ENCODE results near the gene MORN1.

MORN1 gene

GRCh38 chr1:2284932-2285331 is 106.4 kb downstream of the MORN1 start:
- FAIRE-seq (no peak), DNase-seq (ENCODE audit: extremely low spot score, insufficient read length, low read depth) (no peak)

DNA sequence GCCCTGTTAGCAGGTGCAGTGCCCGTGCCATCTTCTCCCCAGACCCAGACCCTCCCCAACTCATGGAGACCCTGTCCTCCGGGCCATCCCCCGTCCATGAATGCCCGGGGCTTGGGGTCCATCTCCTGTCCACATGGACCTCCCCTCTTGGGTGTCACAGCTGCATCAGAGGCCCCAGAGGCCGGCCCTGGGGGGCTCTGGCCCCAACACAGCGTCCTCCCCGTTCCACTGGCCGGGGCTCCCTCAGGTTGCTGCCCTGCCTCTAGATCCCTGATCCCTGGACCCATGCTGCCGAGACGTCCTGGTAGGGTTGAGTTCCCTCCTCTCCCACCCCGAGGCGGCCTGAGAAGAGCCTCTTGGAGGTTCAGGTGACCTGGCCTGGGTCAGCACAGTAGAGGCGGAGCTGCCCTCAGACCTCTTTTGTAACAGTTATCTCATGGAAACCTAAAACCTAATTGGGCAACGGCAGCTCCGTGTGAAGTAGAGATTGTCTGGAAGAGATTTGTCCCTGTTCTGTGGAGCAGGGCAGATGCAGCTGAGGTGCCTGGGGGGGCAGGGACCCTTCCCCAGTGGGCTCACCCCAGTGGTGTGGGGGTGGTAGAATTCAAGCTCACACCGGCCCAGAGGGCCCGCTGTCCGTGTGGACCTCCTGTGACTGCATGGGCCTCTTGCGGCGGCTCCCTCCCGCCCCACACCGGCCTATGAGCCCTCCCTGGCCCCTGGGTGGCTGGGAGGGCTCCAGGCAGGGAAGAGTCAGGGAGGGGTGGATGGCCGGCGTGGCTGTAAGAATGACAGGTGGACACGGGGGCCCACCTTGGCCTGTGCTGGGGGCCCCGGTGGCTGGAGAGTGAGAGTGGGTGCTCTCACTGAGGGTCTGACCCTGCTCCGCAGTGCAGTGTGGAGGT is 107.1 kb downstream of the MORN1 start:
- no peak for FAIRE-seq

DNA sequence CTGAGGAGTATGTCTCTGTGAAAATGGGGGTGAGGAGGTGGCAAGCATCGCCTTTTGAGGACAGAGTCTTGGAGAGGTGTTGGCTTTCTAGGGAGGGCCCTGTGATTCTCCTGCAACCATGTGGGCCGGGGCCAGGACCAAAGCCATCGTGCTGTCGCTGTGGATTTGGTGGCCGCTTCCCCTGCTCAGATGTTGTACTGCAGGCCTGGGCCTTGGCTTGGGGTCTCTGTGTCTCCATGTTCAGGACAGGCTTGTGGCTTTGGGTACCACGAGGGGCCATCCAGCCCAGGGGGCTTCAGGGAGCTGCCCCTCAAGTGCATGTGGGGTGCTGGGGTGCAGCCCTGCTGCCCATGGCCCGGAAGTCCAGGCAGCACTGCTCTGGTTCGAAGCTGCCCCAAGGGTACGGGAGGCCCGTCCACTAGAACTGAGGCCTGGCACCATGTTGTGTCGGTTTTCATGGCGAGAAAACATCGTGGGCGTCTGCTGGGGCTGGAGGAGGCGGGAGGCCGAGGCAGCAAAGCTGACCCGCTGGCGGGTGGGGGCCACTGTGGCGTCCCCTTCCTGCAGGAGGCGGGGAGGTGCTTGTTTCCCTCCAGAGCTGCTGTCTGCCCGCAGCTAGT is 107.9 kb downstream of the MORN1 start:
- FAIRE-seq: no peak
- no peak for DNase-seq (ENCODE audit: extremely low spot score, insufficient read length, low read depth)

More for the DNA sequence above, 107.1 kb downstream of the MORN1 start:
- no peak for DNase-seq (ENCODE audit: extremely low spot score, insufficient read length, low read depth)

DNA sequence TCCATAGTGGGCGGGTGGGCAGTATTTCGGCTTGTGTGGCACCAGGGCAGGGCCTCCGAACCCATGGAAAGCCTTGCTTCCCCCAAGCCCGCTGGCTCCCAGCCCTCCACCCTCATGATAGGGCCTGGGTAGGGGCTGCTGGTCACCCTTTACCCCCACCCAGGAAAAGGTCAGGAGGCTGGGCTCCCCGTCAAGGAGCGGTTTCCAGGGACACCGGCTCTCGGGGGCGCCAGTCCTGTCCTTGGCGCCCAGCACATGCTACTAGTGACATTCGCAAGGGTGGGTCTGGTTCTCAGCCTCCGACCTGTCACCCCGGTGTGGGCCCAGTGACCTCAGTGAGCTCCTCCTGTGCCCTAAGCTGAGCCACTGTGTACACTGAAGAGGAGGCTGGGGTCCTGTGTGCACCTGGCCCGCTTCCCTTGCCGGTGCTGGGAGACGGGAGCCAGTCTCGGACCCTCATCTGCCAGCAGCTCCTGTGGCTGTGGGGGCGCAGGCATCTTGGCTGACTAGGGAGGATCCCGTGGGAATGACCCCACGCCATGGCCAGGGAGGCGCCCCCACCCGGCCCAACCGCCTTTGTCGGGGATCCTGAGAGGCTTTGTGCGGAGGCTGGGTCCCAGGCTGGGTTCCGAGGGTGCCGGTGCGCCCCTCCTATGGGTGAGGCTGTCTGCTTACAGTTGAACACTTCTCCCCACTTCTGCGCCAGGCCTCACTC is 108.6 kb downstream of the MORN1 start:
- no peak for DNase-seq (ENCODE audit: extremely low spot score, insufficient read length, low read depth)
- no peak for FAIRE-seq

- DNase-seq (ENCODE audit: extremely low spot score, insufficient read length, low read depth) (no peak), FAIRE-seq (no peak)
Measured at GRCh38 chr1:2279817-2280216, 111.5 kb downstream of the MORN1 start.

GRCh38 chr1:2279210-2279639 is 112.1 kb downstream of the MORN1 start:
- FAIRE-seq: no peak
- DNase-seq (ENCODE audit: extremely low spot score, insufficient read length, low read depth): no peak

DNA sequence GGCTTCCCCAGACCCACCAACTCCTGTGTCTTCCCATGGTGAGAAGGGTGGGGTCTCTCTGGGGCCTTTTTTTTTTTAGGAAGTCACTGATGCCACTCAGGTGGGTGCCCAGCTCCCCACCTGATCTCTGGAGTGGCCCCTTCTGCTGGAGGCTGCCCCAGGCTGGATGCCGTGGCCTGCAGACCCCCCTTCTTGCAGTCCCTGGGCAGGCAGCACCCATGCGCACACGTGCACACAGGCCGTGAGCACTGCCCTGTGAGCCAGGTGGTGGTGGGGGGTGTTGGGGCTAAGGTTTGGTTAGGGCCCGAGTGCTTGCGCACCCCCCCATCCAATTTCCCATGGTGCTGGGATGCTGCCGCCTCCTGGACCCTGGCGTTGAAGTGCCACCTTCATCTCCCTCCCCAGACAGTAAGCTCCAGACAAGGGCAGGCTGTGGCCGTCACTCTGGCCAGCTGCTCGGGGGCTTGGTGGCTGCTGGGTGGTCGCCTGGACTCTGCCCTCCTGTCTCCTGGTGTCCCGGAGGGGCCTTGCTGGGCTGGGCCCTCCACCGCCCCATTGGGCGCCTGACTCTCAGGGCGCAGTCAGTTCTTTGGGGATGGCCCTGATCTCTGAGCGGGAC is 112.7 kb downstream of the MORN1 start:
- DNase-seq (ENCODE audit: extremely low spot score, insufficient read length, low read depth) (no peak), FAIRE-seq (no peak)

- FAIRE-seq (no peak), DNase-seq (ENCODE audit: extremely low spot score, insufficient read length, low read depth) (no peak)
Measured at GRCh38 chr1:2277741-2278488, 113.4 kb downstream of the MORN1 start.

GRCh38 chr1:2276803-2277580 is 114.4 kb downstream of the MORN1 start:
- FAIRE-seq (no peak), DNase-seq (ENCODE audit: extremely low spot score, insufficient read length, low read depth) (no peak)

DNA sequence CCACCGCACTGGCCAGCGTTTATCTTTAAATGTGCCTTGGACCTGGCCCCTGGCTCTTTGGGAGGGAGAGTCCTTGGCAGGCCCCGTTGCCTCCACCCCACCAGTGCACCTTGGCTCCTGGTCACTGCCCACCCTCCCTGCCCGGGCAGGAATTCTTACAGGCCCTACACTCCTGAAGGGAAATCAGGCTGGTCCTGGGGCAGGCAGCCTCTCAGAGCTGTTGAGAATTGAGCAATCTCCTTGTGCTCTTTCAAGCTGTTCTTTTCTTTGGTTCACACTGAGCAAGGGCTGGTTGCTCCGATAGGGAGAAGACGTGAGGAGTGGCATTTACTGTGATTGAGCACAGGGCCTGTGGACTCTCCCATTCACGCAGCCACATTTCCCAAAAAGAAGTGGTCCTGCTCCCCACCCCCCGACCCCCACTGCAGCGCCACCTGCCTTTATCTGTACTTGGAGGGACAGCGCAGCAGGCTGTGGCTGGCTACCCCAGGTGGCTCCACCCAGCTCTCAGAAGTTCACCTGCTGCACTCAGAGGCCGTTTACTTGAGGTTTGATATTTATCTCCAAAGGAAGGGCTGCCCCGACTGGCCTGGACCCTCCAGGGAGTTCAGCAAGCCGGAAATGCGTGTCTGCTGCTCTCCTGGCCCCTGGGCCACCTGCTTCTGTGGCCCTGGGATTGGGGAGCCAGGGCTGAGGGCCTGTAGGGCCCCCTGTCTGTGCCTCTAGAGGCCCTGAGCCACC is 115.4 kb downstream of the MORN1 start:
- no peak for FAIRE-seq
- DNase-seq (ENCODE audit: extremely low spot score, insufficient read length, low read depth): no peak

DNA sequence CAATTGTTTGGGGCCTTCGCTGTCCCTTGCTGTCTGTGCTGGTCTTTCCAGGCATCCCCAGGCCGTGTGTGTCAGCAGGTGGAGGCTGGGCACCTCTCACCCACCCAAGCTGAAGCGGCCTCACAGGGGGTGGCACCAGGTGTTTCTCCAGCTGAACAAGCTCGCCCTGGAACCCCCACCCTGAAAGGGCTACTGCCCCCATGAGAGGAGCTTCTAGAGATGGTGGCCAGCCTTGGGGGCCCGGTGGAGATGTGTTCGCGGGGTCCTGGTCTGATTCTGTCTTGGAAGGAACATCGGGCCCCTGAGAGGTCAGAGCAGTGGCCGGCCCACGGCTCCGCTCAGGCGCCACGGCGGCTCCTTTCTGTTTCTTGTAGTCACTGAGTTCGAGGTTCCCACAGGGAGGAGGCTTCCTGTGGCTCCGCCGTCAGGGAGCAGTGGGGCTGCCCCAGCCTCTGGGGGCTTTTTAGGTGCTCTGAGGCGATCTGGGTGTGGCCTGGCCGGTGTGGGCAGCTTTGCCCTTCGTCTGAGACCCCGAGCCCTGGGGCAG is 116.4 kb downstream of the MORN1 start:
- no peak for DNase-seq (ENCODE audit: extremely low spot score, insufficient read length, low read depth)

DNA sequence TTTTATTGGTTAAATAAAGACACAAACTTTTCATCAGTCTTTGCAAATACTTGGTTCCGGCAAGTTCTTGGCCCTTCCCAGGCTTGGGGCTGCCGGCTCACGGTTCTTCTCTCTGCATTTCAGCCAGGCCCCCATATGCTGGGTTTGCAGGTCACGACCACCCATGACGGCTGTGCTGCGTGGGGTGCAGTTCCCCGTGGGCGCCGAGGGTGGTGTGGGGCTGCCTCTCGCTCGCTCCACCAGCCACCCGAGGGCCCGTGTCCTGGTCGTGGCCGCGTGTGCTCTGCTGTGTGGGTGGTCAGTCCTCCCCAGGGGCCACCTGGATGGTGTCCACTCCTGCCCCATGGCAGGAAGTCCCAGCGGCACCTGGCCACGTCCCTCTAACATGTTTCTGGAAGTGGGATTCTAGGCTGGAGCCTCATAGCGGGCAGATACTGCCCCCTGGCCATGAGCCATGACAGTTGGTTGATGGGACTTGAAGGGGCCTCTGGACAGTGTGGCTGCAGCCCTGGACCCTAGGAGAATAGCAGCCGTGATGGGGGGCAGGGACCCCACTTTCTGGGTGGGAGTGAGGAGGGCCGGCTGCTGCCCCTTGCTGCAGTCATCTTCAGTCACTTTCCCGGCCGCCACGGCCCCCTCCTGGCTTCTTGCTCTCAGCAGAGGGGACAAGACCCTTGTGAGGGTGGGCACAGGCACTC is 117.0 kb downstream of the MORN1 start:
- DNase-seq (ENCODE audit: extremely low spot score, insufficient read length, low read depth): no peak
- no peak for FAIRE-seq

More for the DNA sequence above, 116.4 kb downstream of the MORN1 start:
- no peak for FAIRE-seq

DNA sequence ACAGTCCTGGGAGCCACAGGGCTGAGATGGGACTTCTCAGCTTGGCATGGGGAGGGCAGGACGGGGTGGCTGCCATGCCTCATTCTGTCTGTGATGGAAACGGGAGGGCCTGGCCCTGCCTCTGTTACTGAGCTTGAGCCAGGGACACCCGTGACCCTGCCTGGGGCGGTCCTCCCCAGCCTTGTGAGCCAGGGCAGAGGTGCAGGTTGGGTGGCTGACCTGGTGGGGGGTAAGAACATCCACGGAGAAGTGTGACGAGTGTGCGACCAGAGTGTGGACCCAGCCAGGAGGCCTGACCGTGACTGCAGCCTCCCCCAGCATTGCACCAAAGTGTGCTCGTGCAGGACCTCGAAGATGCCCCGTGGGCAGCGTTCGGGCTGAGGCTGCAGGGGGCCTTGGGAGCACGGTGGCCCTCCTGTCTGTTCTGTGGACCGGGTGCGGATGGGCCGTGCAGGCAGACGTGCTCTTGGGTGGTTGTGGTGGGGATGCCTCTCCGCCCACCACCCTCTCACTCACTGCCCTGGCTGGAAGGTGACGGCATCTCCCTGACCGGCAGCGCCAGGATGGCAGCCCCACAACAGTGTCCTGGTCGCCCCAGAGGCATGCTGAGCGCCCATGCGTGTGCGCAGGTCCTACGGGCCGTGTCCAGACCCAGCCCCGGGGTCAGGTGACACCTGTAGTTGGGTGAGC is 117.8 kb downstream of the MORN1 start:
- DNase-seq (ENCODE audit: extremely low spot score, insufficient read length, low read depth): no peak
- FAIRE-seq: no peak

GRCh38 chr1:2272686-2273400 is 118.5 kb downstream of the MORN1 start:
- no peak for FAIRE-seq

GRCh38 chr1:2271841-2272655 is 119.3 kb downstream of the MORN1 start:
- no peak for FAIRE-seq
- no peak for DNase-seq (ENCODE audit: extremely low spot score, insufficient read length, low read depth)

More at GRCh38 chr1:2272686-2273400, 118.5 kb downstream of the MORN1 start:
- DNase-seq (ENCODE audit: extremely low spot score, insufficient read length, low read depth): no peak
